GM21723 (cell line): ENCODE measurements around the gene TBC1D4.
A peak's percentile ranks its signal among the peaks of the same experiment; 100 is the strongest.
"Not testable (repeated sequence)": the region's sequence is repeated elsewhere in the genome, so short reads cannot be mapped to it uniquely, and the experiment has no call there.

Experiments
- ATAC-seq: cut with Tn5 transposase; IDR thresholded peaks from one replicate; pipeline ENCODE4 v1.9.1; 2021; ENCODE audit warnings: mild to moderate bottlenecking, moderate library complexity; ENCODE audit not compliant: unreplicated experiment

TBC1D4 gene

DNA sequence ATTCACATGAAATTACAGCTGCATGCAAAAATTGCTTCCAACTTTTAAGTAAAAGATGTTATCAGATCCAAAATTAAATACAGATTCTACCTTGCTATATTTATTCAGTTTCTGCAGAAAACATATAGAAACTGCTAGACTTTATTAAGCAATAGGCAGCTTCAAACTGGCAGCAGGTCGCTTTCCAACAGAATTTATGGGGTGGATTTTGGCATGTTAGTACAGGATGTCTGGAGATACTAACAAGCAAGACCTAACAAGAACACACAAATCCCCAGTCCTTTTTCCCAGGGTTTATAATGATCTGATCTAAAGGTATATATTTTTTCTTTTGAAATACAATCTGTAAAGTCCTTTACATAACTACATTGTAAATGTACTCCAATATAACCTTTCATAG is 27.5 kb downstream of the TBC1D4 start:
- ATAC-seq: no peak

DNA sequence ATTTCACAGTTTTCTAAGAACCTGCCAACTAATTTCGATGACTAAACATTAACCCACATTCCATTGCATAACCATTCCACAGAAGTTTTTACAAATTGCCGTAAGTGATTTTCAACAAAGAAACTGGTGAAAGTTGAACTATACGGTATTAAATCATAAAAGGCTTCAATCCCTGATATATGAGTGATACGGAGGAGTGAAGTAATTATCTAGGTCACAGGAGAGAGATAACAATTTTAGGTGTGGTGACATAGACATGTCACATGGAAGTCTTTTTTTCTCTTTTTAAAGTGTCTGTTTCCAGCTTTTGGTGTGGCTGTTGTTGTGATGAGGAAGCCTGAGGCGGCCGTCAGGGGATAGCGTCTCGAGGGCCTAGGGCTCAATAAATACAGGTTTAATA is 29.4 kb downstream of the TBC1D4 start:
- no peak for ATAC-seq

DNA sequence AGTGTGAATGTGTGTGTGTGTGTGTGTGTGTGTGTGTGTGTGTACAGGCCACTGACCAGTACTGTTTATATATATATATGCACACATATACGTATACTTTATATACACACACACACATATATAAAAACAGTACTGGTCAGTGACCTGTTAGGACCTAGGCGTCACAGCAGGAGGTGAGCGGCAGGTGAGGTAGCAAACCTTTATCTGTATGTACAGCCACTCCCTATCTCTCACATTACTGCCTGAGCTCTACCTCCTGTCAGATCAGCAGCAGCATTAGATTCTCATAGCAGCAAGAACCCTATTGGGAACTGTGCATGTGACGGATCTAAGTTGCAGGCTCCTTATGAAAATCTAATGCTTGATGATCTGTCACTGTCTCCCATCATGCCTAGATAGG is 34.5 kb downstream of the TBC1D4 start:
- no peak for ATAC-seq

DNA sequence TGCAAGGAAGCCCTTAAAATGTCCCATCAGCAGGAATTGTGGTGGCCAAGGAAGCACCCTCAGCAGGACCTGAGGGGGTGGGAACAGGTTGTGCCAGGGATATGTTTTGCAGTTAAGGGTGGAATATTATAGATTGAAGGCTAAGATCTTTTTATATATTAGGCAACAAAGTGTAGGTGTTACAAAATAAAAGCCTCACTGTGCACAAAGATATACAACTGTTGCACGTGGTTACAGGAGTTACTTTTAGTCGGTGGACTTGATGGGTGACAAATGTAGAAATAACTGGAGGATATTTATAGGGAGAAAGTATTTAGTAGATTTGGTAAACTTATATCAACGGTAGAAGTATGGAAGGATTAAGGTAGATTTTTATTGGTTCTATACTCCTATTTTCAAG is 35.1 kb downstream of the TBC1D4 start:
- ATAC-seq: no peak

DNA sequence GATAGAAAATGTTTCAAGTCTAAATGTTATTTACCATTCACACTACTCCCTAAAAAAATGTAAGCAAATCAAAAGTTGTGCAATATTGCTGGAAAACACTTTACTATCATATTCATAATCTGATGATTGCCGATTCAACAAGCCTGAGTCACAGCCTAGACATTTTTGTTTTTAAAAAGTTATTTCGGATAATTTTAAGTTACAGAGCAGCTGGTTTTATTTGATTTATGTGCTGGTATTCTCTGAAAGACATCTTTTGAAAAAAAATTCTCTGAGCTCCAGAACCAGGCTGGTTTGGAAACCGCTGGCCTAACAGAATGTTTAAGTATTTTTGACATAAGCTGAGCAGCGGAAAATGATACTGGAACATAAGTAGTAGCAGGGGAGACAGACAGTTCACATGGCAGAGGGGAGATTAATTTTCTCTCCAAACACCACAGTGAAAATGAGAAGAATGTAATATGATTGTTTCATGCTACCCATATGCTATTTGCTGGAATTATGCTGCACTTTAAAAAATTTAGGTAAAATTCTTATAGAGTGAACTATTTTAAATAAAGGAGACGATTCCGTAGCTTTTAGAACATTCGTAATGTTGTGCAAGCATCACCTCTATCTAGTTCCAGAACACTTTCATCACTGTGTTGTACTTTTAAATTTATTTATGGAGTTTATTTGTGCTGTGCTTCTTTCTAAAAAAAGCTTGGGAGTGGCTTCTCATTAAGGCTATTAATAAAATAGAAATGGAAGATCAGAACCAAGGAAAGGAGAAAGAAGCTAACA is 36.1 kb downstream of the TBC1D4 start:
- ATAC-seq: no peak

DNA sequence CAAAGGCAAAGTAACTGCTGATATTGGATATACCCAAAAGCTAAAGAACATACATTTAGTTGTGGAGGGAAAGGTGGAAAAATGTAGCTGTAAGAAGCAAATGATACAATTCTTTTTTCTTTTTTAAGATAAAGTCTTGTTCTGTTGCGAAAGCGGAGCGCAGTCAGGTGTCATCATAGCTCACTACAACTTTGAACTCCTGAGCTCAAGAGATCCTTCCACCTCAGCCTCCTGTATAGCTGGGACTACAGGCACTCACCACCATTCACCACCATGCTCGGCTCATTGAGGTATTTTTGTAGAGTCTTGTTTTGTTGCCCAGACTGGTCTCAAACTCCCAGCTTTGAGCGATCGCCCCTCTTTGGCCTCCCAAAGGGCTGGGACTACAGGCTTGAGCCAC is 38.0 kb downstream of the TBC1D4 start:
- ATAC-seq: no peak

DNA sequence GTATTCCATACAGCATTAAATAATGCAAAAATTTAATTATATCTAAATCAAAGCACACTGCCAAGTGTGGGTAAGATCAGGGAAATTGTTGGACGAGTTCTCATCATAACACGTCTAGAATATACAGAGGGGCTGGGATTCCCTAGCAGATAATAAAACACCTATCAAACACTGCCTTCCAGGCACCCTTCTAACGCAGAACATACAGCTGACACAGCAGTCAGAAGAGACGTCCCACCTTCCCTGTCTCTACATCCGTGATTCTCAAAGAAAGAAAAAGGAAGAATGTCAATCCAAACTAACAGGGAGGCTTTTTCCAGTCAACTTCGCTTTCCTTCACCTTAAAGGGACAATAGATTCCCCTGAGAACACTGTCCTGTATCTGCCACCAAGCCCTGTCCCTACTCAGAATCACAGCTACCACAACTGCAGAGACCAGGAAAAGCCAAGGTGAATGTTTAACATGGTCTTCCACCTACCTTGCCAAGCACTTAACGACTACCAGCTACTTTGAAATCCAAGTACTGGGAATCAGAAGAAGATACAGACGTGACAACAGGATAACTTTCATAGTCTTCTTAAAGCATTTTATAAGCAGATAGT is 38.5 kb downstream of the TBC1D4 start:
- ATAC-seq: no peak

DNA sequence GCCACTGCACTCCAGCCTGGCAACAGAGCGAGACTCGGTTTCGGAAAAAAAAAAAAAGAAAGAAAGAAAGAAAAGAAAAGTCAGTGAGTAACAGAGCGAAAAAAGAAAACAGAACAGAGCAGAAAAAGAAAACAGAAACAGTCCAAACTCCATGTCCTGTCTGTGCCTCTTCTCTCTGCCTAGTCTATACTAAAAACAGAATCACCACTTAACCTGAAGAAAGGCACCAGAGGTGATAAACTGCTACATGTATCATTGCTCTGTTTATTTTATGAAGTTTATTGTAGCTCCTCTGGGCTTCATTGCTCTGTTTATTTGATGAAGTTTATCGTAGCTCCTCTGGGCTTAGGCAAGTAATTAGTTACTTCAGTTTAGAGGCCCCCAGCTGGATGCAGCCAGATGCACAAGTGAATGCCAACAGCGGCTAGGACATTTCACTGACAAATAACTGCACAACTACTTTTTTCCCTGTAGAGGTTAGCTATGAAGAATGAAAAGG is 39.2 kb downstream of the TBC1D4 start:
- no peak for ATAC-seq

DNA sequence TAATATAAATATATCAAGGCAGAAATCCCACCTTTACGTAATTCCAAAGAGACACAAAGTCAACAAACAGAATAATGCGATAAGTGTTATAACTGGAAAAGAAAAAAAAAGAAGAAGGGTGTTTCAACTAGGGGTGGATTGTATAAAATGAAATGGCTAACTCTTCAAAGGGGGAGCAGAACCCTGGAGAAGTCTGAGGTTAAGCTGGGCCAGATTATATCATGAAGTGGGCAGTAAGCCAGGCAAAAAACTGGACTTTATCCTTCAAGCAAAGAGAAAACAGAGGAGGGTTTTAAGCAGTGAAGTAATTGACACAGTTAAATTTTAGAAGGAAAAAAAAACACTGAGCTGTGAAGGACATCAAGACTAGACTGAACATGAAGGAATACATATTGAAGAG is 41.9 kb downstream of the TBC1D4 start:
- ATAC-seq: no peak

DNA sequence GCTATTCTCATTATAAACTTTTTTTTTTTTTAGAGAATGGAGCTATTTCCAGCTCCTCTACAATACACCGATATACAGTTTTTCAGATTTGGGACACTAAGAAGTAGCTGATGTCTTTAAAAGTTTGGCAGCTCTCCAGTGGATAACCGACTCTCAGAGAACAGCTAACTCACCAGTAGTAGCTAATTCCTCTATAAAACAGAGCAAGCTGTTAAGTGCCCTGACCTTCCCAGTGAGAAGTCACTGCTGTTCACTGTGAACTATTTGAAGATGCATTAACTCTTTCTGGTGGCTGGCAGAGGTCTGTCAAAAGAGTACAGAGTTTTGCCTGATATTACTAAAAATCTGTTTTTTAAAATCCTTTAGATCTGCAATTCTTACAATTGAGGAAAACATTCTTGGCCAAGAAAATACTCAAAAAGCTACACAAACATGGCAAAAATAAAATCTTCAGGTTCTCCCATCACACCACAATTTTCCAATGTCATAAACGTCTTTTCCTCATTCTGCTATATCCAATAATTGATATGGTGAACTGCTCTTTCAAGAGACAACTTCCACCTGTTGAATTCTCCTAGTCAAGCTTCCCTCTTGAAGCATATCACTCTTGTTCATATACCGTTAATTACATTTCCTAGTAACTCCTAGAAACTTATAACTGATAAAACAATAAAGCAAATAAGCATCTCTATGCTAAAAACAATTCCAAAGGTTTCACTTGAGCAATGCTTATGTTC is 44.2 kb downstream of the TBC1D4 start:
- no peak for ATAC-seq

DNA sequence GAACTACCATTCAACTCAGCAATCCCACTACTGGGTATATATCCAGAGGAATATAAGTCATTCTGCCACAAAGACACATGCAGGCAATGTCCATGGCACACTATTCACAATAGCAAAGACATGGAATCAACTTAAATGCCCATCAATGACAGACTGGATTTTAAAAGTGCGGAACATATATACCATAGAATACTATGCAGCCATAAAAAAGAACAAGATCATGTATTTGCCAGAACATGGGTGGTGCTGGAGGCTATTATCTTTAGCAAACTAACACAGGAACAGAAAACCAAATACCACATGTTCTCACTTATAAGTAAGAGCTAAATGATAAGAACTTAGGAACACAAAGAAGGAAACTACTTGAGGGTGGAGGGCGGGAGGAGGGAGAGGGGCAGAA is 47.8 kb downstream of the TBC1D4 start:
- ATAC-seq: not testable (repeated sequence)

DNA sequence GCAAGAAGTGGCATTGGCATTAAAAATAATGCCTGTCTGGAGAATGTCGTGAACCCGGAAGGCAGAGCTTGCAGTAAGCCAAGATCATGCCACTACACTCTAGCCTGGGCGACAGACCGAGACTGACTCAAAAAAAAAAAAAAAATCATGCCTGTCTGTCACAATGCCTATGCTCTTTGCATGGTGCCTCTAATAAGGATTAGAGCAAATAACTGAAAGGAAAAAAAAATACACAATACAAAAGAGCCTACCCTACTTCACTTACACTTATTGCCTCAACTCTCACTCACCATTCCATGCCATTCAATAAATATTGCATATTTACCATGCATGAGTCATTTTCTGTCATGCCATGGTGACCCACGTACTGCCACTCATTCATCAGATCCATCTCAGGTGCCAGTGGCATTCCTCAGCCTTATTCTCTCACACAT is 49.1 kb downstream of the TBC1D4 start:
- ATAC-seq: no peak

DNA sequence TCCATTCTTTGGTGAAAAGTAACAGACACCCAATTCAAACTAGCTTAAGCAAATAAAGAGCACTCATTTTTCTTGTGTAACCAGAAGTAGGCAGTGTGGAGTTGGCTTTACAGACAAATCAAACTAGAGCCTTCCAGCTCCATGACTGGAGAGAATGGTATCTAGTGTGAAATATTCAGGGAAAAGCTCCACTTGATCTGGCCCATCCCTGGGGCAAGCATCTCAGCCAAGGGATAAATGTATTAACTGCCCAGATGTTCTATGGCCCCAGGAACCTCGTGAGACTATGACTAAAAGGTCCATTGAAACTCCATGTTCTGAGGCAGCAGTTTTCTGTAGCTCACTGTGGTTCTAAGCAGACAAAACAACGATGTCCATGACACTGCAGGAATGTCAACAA is 49.9 kb downstream of the TBC1D4 start:
- ATAC-seq: no peak

DNA sequence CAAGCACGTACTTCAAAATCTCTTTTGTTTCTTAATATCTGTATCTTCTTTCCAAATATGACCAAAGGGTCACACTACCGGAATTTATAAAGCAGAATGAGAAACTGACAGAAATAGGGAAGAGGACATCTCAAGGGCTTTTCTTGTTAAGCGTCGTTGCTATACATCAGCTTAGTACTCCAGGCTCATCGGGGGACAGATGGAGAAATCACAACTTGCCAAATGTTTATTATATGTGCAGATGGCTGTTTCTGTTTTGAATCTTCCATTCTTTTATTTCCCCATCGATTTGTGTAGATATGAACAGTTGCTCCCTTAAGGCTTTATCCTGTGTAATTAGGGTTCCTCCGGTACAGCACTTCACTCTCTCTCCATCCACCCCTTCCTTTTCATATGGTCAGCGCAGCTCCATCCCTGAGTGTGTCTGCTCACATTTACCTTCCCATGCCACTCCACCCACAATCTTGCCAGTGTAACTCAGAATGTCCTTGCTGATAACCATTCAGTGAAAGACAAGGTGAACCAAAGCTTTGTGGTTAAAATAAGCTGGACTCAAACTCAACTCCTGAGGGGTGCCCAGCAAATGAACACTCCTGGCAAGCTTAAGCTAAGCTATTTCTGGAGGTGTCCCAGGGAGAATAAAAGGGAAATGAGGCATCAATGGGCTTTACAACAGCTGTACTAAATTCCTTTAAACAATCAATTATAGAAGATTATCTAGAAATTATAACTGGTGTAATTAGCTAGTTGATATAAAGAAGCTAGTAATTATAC is 51.3 kb downstream of the TBC1D4 start:
- no peak for ATAC-seq

DNA sequence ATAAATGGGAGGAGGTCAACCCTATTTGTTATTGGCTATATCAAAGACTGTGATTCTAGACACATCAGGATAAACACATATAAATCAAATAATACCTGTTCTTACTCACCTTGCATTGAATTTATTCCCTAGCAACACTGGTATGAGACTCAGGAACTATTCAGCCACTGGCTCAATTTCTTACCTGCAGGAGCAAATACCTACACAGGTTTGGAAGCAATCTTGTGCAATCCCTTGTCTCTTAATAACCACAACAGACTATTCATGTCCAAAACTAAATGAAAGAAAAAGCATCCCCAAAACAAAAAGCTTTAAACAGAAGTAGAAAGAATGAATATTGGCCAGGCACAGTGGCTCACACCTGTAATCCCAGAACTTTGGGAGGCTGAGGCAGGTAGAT is 55.5 kb downstream of the TBC1D4 start:
- ATAC-seq: no peak

DNA sequence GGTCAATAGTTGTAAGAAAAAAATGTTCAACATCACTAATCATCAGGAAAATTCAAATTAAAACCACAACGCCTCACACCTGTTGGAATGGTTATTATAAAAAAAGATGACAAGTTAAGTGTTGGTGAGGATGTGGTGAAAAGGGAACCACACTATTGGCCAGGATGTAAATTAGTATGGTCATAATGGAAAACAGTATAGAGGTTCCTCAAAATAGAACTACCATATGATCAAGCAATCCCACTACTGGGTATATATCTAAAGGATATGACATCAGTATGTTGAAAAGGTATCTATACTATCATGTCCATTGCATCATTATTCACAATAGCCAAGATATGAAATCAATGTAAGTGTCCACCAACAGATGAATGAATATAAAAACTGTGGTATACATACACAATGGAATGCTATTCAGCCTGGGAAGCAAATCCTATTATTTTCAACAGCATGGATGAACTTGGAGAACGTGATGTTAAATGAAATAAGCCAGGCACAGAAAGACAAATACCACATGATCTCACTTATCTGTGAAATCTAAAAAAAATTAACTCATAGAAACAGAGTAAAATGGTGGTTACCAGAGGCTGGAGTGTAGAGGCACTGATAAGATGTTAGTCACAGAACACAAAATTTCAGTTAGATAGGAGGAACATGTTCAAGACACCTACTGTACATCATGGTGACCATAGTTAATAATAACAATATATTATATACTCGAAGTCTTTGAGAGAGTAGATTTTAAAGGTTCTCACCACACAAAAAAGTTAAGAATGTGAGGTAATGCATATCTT is 56.6 kb downstream of the TBC1D4 start:
- peak; percentile 82 for ATAC-seq

DNA sequence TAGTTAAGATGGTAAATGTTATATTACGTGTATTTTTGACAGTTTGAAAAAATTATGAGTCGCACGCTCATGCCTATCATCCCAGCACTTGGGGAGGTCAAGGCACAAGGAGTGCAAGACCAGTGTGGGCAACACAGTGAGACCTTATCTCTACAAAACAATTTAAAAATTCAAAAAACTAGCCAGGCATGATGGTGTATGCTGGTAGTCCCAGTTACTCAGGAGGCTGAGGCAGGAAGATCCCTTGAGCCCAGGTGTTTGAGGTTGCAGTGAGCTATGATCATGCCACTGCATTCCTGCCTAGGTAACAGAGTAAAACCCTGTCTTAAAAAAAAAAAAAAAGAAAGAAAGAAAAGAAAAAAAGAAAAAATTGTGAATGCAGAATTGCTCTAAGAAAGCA is 58.0 kb downstream of the TBC1D4 start:
- no peak for ATAC-seq

DNA sequence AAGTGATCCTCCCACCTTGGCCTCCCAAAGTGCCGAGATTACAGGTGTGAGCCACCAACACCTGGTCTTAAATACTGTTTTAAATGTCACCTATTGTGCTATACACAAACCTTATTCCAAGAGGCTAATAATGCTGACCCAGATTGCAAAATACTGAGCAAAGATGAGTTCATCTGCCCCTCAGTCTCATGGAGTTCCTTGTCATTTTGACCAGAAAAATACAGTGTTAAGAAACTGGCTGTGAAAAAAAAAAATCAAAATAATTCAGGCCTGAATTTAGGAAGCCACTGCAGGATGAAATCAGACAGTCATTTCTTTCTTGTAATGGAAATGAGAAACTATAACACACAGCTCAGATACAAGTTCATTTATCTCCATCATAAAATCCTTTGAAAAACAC is 59.9 kb downstream of the TBC1D4 start:
- ATAC-seq: no peak

DNA sequence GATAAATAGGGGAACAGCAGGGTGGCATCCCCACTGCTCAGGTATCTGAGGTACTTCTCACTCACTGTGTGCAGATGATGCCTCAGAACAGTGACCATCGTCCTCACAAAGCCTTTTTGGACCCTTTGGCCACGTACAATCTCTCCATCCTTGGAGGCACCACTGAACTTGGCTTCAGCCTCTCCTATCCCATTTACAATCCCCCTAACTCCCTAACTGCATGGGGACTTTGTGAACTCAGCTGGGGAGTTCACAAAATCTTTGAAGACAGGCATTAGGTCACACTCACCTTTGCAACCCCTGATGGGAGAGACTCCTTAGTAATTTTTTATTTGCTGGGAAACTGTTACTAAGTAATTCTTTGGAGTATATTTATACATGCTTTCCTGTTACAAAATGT is 60.8 kb downstream of the TBC1D4 start:
- ATAC-seq: no peak

DNA sequence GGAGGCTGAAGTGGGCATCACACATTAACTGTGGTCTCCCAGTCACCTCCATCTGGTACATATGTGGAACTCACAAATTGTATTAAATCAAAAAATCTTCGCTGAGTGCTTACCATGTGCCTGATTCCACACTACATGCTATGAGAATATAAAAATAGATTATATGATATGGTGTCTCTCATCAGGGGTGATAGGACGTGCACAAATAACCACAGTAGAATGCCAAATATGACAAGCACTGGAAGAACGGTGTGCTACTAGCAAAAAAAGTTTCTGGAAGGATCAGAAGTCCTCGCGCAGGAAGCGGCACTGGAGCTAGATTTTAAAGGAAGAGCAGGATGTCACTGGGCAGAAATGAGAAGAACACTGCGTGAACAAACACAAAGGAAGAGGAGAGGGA is 62.3 kb downstream of the TBC1D4 start:
- no peak for ATAC-seq
